Dedifferentiated amniotic fluid mesenchymal stem cell (primary cell): ENCODE data around the gene RPRD1B.
"Not testable (repeated sequence)": the region's sequence is repeated elsewhere in the genome, so short reads cannot be mapped to it uniquely, and the experiment has no call there.

Source experiments
- DNase-seq: peaks from one replicate; pipeline ENCODE4 v3.0.0-alpha.2; 2016; ENCODE audit errors: extremely low spot score

The RPRD1B gene

DNA sequence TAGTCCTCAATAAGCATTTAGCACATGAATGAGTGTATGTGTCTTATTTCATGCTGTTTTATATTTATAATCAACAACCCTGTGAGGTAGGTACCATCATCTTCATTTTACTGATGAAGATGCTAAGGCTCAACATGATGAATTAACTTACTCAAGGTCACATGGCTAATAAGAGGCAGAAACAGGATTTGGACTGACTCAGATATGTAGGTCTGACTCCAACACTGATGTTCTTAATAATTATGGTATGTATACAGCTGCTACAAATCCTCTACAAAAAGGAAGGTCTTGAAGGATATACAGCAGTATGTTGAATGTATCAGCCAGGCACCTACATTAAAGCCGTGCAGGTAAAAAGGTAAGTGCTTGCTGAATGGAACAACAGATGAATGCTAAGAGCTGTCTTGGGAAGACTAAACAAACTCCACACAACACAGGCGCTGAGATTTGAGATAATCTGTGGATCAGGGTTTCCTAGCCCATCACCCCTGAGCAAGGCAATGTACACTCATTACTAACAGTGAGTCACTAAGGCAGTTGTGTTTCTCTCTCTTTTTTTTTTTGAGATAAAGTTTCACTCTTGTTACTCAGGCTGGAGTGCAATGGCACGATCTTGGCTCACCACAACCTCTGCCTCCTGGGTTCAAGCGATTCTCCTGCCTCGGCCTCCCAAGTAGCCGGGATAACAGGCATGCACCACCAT lies 32.2 kb upstream of the RPRD1B start:
- DNase-seq: peak; percentile 42

DNA sequence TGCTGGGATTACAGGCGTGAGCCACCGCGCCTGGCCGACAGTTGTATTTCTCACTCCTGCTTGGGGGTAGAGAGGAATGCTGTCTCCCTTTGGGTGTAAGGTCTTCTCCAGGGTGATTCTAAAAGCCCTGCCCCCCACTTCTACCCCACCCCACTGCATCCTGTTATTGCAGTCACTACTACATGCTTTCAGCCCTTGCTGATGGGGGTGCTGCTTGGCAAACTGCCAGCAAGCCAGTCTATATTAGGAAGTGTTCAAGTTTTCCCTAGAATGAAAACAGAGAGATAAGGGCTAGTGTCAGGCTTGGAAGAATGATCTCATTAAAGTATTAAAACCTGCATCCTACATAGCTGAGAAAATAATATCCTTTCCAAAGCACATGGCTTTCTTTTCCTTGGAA lies 31.6 kb upstream of the RPRD1B start:
- no peak for DNase-seq

GRCh38 chr20:38002422-38002821 lies 31.1 kb upstream of the RPRD1B start:
- no peak for DNase-seq

GRCh38 chr20:38004416-38004815 lies 29.1 kb upstream of the RPRD1B start:
- no peak for DNase-seq

- no peak for DNase-seq
Observed at GRCh38 chr20:38005903-38006302, 27.6 kb upstream of the RPRD1B start.

DNA sequence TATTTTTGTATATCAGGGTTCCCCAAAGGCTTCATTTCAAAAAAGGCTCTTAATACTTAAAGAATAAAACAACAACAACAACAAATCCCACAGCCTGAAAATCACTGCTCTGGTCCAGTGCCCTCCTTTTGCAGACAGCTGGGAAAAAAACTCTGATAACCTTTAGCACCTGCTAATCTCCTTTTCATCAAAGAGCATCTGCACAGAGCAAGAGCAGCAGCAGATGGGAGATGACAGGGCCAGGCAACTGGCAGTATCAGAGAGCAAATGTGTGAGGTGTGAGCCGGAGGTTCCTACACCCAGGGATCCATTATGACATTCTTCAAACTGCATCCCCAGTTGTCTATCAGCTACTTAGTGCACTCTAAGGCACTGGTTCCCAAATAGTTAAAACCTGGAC lies 26.0 kb upstream of the RPRD1B start:
- no peak for DNase-seq

DNA sequence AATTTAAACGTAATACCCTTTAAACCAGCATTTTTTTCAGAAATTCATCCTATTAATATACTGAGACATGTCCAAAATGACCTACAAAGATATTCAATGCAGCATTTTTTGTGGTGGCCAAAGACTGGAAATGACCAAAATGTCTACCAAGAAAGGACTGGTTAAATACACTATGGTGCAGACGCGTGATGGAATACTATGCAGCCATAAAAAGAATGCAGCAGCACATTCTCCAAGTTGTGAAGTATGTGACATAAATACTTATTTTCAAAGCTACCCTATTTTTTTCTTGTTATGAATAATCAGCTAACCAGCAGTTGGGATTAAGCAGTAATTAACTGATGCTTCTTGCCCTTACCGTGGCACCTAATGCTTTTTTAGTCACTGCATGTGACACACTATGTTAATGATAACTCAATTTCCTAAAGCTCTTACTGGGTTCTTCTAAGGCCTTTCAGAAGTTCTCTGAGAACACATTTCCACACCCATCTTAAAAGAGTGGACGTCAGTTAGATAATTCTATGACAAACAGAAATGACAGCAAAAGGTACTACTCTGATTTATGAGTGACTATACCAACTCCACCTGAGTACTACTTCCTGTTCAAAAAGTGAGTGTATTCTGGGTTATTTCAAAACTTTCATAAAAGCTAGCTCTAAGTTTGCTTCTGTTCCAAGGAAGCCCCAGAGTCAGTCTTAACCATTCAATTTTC lies 25.2 kb upstream of the RPRD1B start:
- DNase-seq: no peak

DNA sequence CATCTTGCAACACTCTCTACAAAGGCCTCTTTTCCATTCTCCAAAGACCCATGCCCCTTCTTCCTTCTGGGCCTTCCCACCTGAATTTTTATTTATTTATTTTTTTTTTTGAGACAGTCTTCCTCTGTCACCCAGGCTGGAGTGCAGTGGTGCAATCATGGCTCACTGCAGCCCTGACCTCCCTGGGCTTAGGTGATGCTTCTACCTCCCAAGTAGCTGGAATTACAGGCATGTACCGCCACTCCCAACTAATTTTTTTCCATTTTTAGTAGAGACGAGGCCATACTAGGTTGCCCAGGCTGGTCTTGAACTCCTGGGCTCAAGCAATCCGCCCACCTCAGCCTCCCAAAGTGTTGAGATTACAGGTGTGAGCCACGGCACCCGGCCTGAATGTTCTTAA lies 24.1 kb upstream of the RPRD1B start:
- DNase-seq: not testable (repeated sequence)

- DNase-seq: no peak
Observed at GRCh38 chr20:38011696-38012095, 21.9 kb upstream of the RPRD1B start.

GRCh38 chr20:38012332-38012731 lies 21.2 kb upstream of the RPRD1B start:
- no peak for DNase-seq

DNA sequence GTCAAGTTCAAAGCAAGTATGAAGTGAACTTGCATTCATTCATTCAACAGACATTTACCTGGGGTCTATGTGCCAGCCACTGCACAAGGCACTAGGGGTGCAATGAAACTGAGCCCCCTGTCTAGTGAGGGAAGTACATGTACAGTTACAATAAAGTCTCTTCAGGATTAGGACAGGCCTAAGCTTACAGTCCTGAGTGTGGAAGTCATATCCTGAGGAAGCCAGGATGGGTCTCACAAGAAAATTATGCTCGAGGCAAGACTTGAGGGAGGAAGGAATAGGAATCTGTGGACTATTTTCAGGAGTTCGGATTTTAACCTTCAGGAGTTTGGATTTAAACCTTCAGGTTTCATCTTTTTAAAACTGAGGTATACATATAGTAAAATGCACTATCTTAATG lies 19.7 kb upstream of the RPRD1B start:
- no peak for DNase-seq

DNA sequence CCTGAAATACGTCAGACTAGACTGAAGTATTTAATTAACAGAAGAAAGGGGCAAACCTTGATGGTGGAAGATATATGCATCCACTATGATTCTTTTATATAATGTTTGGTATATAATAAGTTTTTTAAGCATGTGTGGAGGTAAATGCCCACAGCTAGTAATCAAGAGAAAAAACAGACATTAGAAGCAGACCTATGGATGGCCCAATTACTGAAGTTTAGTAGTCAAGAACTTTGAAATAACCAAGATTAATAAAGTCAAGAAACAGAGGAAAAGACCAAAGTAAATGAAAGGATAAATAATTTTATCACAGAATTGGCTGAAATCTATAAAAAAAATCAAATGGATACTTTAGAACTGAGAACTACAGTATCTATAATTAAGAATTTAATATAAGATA lies 15.6 kb upstream of the RPRD1B start:
- DNase-seq: no peak

GRCh38 chr20:38018385-38018784 lies 15.2 kb upstream of the RPRD1B start:
- DNase-seq: no peak

GRCh38 chr20:38021087-38021772 lies 12.3 kb upstream of the RPRD1B start:
- DNase-seq: no peak

- DNase-seq: peak; percentile 75
Observed at GRCh38 chr20:38023181-38024001, 10.2 kb upstream of the RPRD1B start.

DNA sequence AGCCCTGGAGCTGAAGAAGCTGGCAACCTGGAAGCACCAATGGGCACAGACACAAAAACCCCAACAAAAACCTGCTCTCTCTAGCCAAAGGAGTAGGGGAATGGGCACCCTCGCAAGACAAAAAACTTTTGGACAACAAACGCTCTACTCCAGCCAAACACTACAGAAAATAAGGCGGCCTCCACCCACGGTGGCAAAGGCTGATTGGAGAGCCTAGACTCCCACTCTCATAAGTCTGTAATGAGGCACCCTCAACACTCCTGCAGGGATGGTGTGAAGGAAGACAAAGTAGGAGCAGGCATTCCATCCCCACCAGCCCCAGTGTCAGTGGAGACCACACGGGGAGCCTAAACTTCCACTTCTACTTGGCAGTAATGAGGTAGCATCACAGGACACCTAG lies 9.1 kb upstream of the RPRD1B start:
- DNase-seq: no peak

DNA sequence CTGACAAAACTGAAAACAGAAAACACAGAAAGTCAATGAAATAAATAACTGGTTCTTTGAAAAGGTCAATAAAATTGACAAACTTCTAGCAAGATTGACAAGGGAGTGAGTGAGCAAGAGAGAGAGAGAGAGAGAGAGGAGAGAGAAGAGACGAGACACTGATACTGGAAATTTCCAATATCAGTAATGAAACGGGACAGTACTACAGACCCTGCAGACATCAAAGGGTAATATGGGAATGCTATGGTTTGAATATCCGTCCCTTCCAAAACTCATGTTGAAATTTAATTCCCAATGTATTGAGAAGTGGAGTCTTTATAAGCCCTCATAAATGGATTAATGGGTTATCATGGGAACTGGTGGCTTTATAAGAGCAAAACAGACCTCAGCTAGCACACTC lies 4.1 kb upstream of the RPRD1B start:
- no peak for DNase-seq

DNA sequence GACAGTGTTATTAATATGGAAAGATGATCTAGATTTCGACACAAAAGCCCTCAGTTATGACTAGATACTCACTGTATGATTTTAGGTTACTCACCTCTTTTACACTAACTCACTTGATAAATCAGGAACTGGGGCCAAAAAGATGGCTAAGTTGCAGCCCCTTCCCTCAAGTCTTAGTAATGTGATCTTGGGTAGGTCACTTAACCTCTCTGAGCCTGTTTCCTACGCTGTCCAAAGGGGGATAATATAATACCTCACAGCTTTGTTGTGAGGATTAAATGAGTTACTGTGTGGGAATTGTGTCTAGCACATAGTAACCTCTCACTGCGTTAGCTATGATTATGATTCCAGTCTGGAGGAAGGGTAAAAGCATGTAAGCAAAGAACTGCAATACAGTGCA lies 1.6 kb upstream of the RPRD1B start:
- no peak for DNase-seq

DNA sequence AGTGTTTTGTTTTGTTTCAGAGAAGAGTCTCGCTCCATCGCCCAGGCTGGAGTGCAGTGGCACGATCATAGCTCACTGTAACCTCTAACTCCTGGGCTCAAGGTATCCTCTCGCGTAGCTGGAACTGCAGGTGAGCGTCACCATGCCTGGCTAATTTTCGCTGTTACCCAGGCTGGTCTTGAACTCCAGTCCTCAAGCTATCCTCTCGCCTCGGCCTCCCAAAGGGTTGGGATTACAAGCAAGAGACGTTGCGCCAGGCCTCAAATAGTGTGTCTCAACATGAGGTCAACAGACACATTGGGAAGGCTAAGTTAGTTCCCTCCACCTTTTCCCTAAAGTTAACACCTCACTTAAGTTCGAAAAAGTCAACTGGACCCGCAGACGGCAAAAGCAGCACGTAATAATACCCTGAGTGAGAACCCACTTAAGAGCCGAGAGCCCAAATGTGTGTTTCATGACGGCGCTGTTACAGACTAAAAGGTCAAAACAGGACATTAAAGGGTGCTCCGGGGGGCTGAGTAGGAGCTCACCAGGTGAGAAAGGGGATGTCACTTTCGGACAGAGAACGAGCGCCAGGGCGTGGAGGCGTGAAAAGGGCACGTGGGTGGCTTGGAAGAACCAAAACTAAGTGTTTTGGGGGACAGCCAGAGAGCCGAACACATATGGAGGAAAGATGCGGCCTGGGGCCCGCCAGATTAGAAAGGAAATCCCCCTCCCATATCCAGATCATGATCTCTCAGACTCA lies 789 bp upstream of the RPRD1B start:
- DNase-seq: no peak

GRCh38 chr20:38034108-38034649 lies 633 bp downstream of the RPRD1B start:
- no peak for DNase-seq

GRCh38 chr20:38034961-38035360 lies 1.4 kb downstream of the RPRD1B start:
- DNase-seq: no peak
